T-cell (primary cell): ENCODE data around the gene GARIN6. TPM values are rescaled to one million over a fixed set of nuclear protein-coding genes. Genes with fewer than 3 reads are reported as not detected.
"Not testable (repeated sequence)": the region's sequence is repeated elsewhere in the genome, so short reads cannot be mapped to it uniquely, and the experiment has no call there.

Experiments
- ATAC-seq, 4 experiments: fragments of 200-7000 bp in 3 of 4; fragments of 150-1000 bp in 1 of 4; cut with Tn5 transposase; replicated peaks in 1 of 4; 1 replicate in 3 of 4; 2 replicates in 1 of 4; pipeline ENCODE4 v1.10.0; 2021; ENCODE audit warnings: moderate library complexity in 3 of 4, mild to moderate bottlenecking in 2 of 4, moderate number of reproducible peaks in 1 of 4
- CTCF ChIA-PET, 2 donors: fragments of 300-600 bp; sonication (Branson Sonifier 250); formaldehyde crosslinking; loops; one replicate each; lab custom pipeline; 2022; ENCODE audit warnings: antibody characterized with exemption in 2 of 2; lab: Charles Lee
- POLR2A ChIA-PET, 2 donors: fragments of 300-600 bp; sonication (Branson Sonifier 250); formaldehyde crosslinking; loops; one replicate each; lab custom pipeline; 2022; ENCODE audit warnings: antibody characterized with exemption in 2 of 2; lab: Charles Lee
- DNase-seq, 35 experiments: peaks; one replicate each; pipeline versions ENCODE4 v3.0.0 to v3.0.0-alpha.2; 2013 to 2023
- H3K27ac ChIP-seq: one replicate; pipeline ENCODE4 v1.5.1; 2013; ENCODE audit warnings: low read length
- H3K27me3 ChIP-seq, 2 experiments: replicated peaks in 1 of 2; 1 replicate in 1 of 2; 2 replicates in 1 of 2; pipeline versions ENCODE4 v1.6.1 to v1.7.0; 2013; ENCODE audit warnings: low read length in 1 of 2, mixed read lengths in 1 of 2; ENCODE audit not compliant: control insufficient read depth in 2 of 2, insufficient read depth in 2 of 2; ENCODE audit errors: extremely low read depth in 1 of 2
- H3K36me3 ChIP-seq, 2 donors: 1 replicate in 1 of 2; 2 replicates in 1 of 2; pipeline versions ENCODE4 v1.6.1 to v1.7.0; 2013; ENCODE audit warnings: low read length in 1 of 2; ENCODE audit not compliant: control insufficient read depth in 2 of 2, insufficient read depth in 1 of 2; ENCODE audit errors: extremely low read depth in 1 of 2
- H3K4me1 ChIP-seq, 2 experiments: 1 replicate in 1 of 2; 2 replicates in 1 of 2; pipeline versions ENCODE4 v1.6.1 to v1.7.0; 2013; ENCODE audit warnings: low read length in 2 of 2, mixed read lengths in 1 of 2; ENCODE audit not compliant: insufficient read depth in 2 of 2, control insufficient read depth in 1 of 2; ENCODE audit errors: extremely low read depth in 1 of 2
- H3K4me3 ChIP-seq, 2 donors: 1 replicate in 1 of 2; 2 replicates in 1 of 2; pipeline versions ENCODE4 v1.5.1 to v1.7.0; 2013; ENCODE audit warnings: mild to moderate bottlenecking in 2 of 2, low read length in 1 of 2, moderate library complexity in 1 of 2; ENCODE audit not compliant: control insufficient read depth in 1 of 2; ENCODE audit errors: extremely low read depth in 1 of 2
- H3K9me3 ChIP-seq: 2 replicates; pipeline ENCODE4 v1.7.0; 2013
- H3K27ac Mint-ChIP-seq, 2 donors: one replicate each; pipeline ENCODE4 v1.8.0; 2020 to 2021; ENCODE audit warnings: mild to moderate bottlenecking in 2 of 2, mixed read lengths in 2 of 2
- H3K27me3 Mint-ChIP-seq, 2 donors: one replicate each; pipeline ENCODE4 v1.8.0; 2021 to 2022; ENCODE audit warnings: mixed read lengths in 2 of 2
- H3K36me3 Mint-ChIP-seq: one replicate; pipeline ENCODE4 v1.8.0; 2021; ENCODE audit warnings: mixed read lengths
- H3K4me1 Mint-ChIP-seq, 3 donors: one replicate each; pipeline ENCODE4 v1.8.0; 2020 to 2022; ENCODE audit warnings: mixed read lengths in 3 of 3, mild to moderate bottlenecking in 1 of 3
- H3K4me3 Mint-ChIP-seq, 3 donors: one replicate each; pipeline ENCODE4 v1.8.0; 2020 to 2022; ENCODE audit warnings: mild to moderate bottlenecking in 3 of 3, mixed read lengths in 3 of 3, moderate library complexity in 3 of 3
- H3K9me3 Mint-ChIP-seq, 3 donors: one replicate each; pipeline ENCODE4 v1.8.0; 2020 to 2022; ENCODE audit warnings: mixed read lengths in 3 of 3
- WGBS: methylation state at CpG from one replicate; pipeline ENCODE4 v1.1.5; 2013; ENCODE audit warnings: missing lambda C conversion rate; ENCODE audit not compliant: insufficient coverage; 5-methylcytosine and 5-hydroxymethylcytosine counted together
- total RNA-seq, 35 experiments: library from RNA in 6 of 35; stranded (reverse) in 6 of 35; fragments of 120-200 nt in 1 of 35; gene quantifications; one replicate each; pipeline versions ENCODE4 v1.2.1 to v1.2.4 and lab custom pipeline; 2013 to 2026

GARIN6 gene
- total RNA-seq, 5 donors from 2014 or later (not counting 1 experiment from before 2014, with no cell fraction given), result not detected

GRCh38 chr12:99618657-99619056 is 28.9 kb upstream of the GARIN6 start:
- WGBS, result 93% methylated on average over 3 of the region's 4 CpGs
- H3K27ac Mint-ChIP-seq, result no peak overlapping the region
- POLR2A ChIA-PET, result no interaction called here

GRCh38 chr12:99619389-99620158 is 28.0 kb upstream of the GARIN6 start:
- no peaks in the 10 kb centered on the region for H3K36me3 Mint-ChIP-seq
- 73% methylated on average over 4 of the region's 7 CpGs for WGBS
- H3K27ac ChIP-seq, result no peak overlapping the region
- no peaks in the 10 kb centered on the region for H3K9me3 ChIP-seq
- ChIA-PET CTCF (no interaction called here), POLR2A (no interaction called here)
- no peak for ATAC-seq
- no peak overlapping the region for H3K4me3 Mint-ChIP-seq
- H3K4me1 ChIP-seq, result no peaks in the 10 kb centered on the region
- H3K9me3 Mint-ChIP-seq, result peaks cover 9 to 26% (median 16%) of the 10 kb centered on the region in 3 donors
- H3K4me1 Mint-ChIP-seq, result no peaks in the 10 kb centered on the region
- no peaks in the 10 kb centered on the region for H3K36me3 ChIP-seq
- peak in 1 of 35 experiments; percentile 1 for DNase-seq
- H3K27me3 Mint-ChIP-seq, result no peaks in the 10 kb centered on the region
- H3K27me3 ChIP-seq, result no peaks in the 10 kb centered on the region
- no peak overlapping the region for H3K27ac Mint-ChIP-seq
- no peak overlapping the region for H3K4me3 ChIP-seq

More at GRCh38 chr12:99618657-99619056, 28.9 kb upstream of the GARIN6 start:
- no peaks in the 10 kb centered on the region for H3K4me1 Mint-ChIP-seq
- CTCF ChIA-PET, result no interaction called here
- ATAC-seq (peak in 1 of 4 experiments; percentile 13), DNase-seq (no peak)
- Histone ChIP-seq H3K27me3 (no peaks in the 10 kb centered on the region), H3K36me3 (no peaks in the 10 kb centered on the region), H3K27ac (no peak overlapping the region), H3K4me1 (no peaks in the 10 kb centered on the region), H3K4me3 (no peak overlapping the region), H3K9me3 (no peaks in the 10 kb centered on the region)
- H3K27me3 Mint-ChIP-seq, result no peaks in the 10 kb centered on the region
- H3K9me3 Mint-ChIP-seq, result peaks cover 9 to 27% (median 16%) of the 10 kb centered on the region in 3 donors
- H3K4me3 Mint-ChIP-seq, result no peak overlapping the region
- no peaks in the 10 kb centered on the region for H3K36me3 Mint-ChIP-seq

- no peaks in the 10 kb centered on the region for H3K36me3 ChIP-seq
- Mint-ChIP-seq H3K4me1 (no peaks in the 10 kb centered on the region), H3K36me3 (no peaks in the 10 kb centered on the region), H3K4me3 (no peak overlapping the region), H3K9me3 (peaks cover 9 to 23% (median 16%) of the 10 kb centered on the region in 3 donors), H3K27ac (no peak overlapping the region), H3K27me3 (no peaks in the 10 kb centered on the region)
- no peak overlapping the region for H3K4me3 ChIP-seq
- no peaks in the 10 kb centered on the region for H3K4me1 ChIP-seq
- no peak for DNase-seq
- no peaks in the 10 kb centered on the region for H3K9me3 ChIP-seq
- H3K27ac ChIP-seq, result no peak overlapping the region
- POLR2A ChIA-PET, result no interaction called here
- CTCF ChIA-PET, result no interaction called here
- no peaks in the 10 kb centered on the region for H3K27me3 ChIP-seq
- no peak for ATAC-seq
These were observed 27.4 kb upstream of the GARIN6 start for GRCh38 chr12:99620159-99620479.

- CTCF ChIA-PET, H3K4me1 Mint-ChIP-seq: not testable (repeated sequence)
These were observed 23.0 kb upstream of the GARIN6 start for GRCh38 chr12:99624591-99624990.

GRCh38 chr12:99627459-99627858 is 20.1 kb upstream of the GARIN6 start:
- DNase-seq (no peak), ATAC-seq (no peak)
- Histone ChIP-seq H3K27ac (no peak overlapping the region), H3K27me3 (no peaks in the 10 kb centered on the region), H3K36me3 (no peaks in the 10 kb centered on the region), H3K4me1 (no peaks in the 10 kb centered on the region), H3K9me3 (no peaks in the 10 kb centered on the region), H3K4me3 (no peak overlapping the region)
- no peaks in the 10 kb centered on the region for H3K36me3 Mint-ChIP-seq
- no peaks in the 10 kb centered on the region for H3K27me3 Mint-ChIP-seq
- WGBS, result no CpG with 5 or more reads among the region's 2 CpGs
- ChIA-PET CTCF (no interaction called here), POLR2A (no interaction called here)
- no peaks in the 10 kb centered on the region for H3K4me1 Mint-ChIP-seq
- H3K9me3 Mint-ChIP-seq, result peaks cover 0 to 3% (median 0%) of the 10 kb centered on the region in 3 donors
- no peak overlapping the region for H3K4me3 Mint-ChIP-seq
- no peak overlapping the region for H3K27ac Mint-ChIP-seq

More at GRCh38 chr12:99624591-99624990, 23.0 kb upstream of the GARIN6 start:
- H3K27ac Mint-ChIP-seq, ATAC-seq, H3K36me3 Mint-ChIP-seq, DNase-seq, POLR2A ChIA-PET, H3K27me3 Mint-ChIP-seq, H3K4me1 ChIP-seq, H3K36me3 ChIP-seq, H3K27ac ChIP-seq, H3K9me3 ChIP-seq, H3K27me3 ChIP-seq, H3K4me3 ChIP-seq, H3K4me3 Mint-ChIP-seq: not testable (repeated sequence)
- H3K9me3 Mint-ChIP-seq, result peaks cover 9 to 22% (median 9%) of the 10 kb centered on the region in 3 donors
- whole genome bisulfite sequencing, result no CpG with 5 or more reads among the region's 2 CpGs

GRCh38 chr12:99644629-99645028 is 2.9 kb upstream of the GARIN6 start:
- DNase-seq (no peak), ATAC-seq (no peak)
- H3K4me3 Mint-ChIP-seq, result no peak overlapping the region
- Histone ChIP-seq H3K4me1 (no peaks in the 10 kb centered on the region), H3K27ac (no peak overlapping the region), H3K27me3 (no peaks in the 10 kb centered on the region), H3K36me3 (no peaks in the 10 kb centered on the region), H3K9me3 (no peaks in the 10 kb centered on the region), H3K4me3 (no peak overlapping the region)
- POLR2A ChIA-PET, result no interaction called here
- H3K27me3 Mint-ChIP-seq, result no peaks in the 10 kb centered on the region
- H3K4me1 Mint-ChIP-seq, result no peaks in the 10 kb centered on the region
- WGBS, result no CpG with 5 or more reads among the region's 2 CpGs
- CTCF ChIA-PET, result no interaction called here
- no peak overlapping the region for H3K27ac Mint-ChIP-seq
- H3K9me3 Mint-ChIP-seq, result peaks cover 0 to 5% (median 4%) of the 10 kb centered on the region in 3 donors
- H3K36me3 Mint-ChIP-seq, result no peaks in the 10 kb centered on the region
